ENCODE results near the gene CAPN7. TPM values are rescaled to one million over a fixed set of nuclear protein-coding genes. Genes with fewer than 3 reads are reported as not detected.

CAPN7 gene
- polyA plus RNA-seq, 3 donors from 2014 or later: 4.1 to 25.7 (median 19.4) TPM

DNA sequence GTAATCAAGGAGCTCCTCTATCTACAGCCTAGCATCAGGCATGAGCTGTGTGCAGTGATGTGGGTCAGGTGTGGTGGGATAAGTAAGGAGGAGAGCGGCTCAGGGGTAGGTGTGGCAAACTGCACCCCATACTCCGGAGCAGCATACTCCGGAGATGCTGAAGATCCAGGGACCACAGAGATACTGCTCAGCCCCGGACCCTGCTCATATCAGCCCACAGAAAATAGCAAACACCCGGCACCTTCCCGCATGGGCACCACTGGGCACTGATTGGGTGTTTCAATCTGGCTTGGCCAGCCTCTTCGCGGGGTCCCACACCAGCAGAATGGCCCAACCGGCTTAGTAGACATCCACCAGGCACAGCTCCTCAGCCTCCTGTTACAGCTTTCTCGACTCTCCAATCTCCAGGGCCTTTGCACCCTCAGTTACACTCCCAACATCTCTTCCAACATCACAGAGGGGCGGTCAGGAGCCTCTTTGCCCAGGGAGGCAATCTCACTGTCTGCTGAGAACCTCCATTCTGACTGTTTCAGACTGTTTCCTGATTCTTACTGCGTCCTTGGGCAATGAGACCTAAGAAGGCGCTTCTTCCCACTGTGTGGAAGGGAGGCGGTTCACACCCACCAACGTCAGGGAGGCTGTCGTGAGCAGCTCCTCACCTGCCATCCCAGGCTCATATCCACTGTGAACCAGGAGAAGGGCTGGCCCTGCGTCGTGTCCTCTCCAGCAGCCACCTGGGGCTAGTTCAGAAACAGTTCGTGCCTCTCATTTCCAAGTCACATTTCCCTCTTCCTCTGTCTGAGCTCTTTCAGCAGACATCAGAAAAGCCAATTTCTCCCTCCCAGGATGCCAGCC is 59.8 kb downstream of the CAPN7 start:
- Mint-ChIP-seq H3K4me1 (peaks cover 90 to 91% of the 10 kb centered on the region in 2 donors), H3K36me3 (peaks cover 0 to 19% (median 4%) of the 10 kb centered on the region in 3 donors), H3K9me3 (no peaks in the 10 kb centered on the region), H3K4me3 (peak overlapping the region; percentile 38 to 74 (median 63)), H3K27me3 (ENCODE audit: low read depth in 3 of 3) (peaks cover 2 to 8% (median 5%) of the 10 kb centered on the region in 3 donors), H3K27ac (peak overlapping the region; percentile 69 to 90 (median 78))
- DNase-seq: no peak

DNA sequence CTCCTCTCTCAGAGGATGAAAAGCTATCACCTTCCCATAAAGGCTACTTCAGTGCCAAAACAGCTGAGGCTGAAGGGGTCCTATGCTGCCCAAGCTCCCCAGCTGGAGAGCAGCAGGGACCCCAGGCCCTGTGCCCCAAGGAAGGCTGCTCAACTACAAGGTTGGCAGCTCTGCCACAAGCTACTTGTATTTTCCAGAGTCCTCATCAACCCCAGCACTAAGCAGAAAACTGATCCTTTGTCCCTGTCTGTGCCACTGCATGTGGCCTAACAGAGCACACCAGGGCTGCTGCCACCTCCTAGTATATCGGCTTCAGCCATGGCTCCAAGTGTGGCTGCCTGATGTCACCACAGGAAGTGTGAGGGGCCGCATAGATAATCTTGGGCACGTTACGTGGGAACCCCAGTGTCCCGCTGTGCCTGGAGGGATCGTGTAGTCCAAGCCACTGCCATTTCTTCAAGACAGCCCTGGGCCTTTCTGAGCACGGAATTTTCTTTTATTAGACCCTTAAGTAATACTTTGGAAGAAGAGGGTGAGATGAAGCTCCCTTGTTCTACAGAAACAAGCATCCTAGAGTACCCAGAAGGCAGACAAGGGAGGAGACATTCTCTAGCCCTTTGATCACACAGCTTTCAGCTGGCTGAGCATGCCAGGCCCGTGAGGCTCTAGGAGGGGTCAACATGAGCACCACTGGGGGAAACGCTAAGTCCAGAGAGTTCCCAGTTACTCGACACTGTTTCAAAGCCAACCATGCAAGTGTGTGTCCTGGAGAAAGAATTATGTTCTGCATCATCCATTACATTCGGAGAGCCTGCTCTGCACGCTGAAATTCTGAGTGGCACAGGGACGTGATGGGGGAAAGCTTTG is 60.7 kb downstream of the CAPN7 start:
- H3K27me3 Mint-ChIP-seq (ENCODE audit: low read depth in 3 of 3): peaks cover 4 to 10% (median 7%) of the 10 kb centered on the region in 3 donors
- H3K4me1 Mint-ChIP-seq: peaks cover 88 to 89% of the 10 kb centered on the region in 2 donors
- H3K4me3 Mint-ChIP-seq: peak overlapping the region in 2 of 5 donors; percentile 63 to 74
- peaks cover 3 to 11% (median 4%) of the 10 kb centered on the region in 3 donors for H3K36me3 Mint-ChIP-seq
- DNase-seq: no peak
- H3K27ac Mint-ChIP-seq: peak overlapping the region; percentile 67 to 90 (median 73)
- no peaks in the 10 kb centered on the region for H3K9me3 Mint-ChIP-seq

DNA sequence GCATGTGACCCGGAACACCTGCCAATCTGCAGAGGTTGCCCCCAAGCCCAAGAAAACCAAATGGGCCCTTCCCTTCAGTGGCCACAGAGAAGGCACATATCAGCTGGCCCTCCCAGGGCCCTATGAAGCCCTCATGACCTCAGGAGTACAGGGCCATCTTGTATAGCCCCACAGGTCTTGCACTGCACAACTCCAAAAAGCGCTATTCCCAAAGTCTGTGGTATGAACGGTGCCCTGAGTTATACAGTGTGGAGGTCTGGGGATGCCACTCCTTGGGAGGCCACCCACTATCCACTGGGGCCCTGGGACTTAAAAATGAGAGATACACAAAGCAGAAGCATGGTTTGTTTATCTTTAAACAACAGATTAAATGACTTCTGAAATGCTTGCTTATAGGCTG is 61.5 kb downstream of the CAPN7 start:
- peaks cover 93% of the 10 kb centered on the region in 2 donors for H3K4me1 Mint-ChIP-seq
- no peaks in the 10 kb centered on the region for H3K9me3 Mint-ChIP-seq
- peak overlapping the region in 4 of 6 donors; percentile 65 to 92 (median 70) for H3K27ac Mint-ChIP-seq
- H3K4me3 Mint-ChIP-seq: peak overlapping the region in 2 of 5 donors; percentile 46 to 47
- H3K27me3 Mint-ChIP-seq (ENCODE audit: low read depth in 3 of 3): peaks cover 5 to 13% (median 8%) of the 10 kb centered on the region in 3 donors
- H3K36me3 Mint-ChIP-seq: peaks cover 4 to 10% (median 4%) of the 10 kb centered on the region in 3 donors
- no peak for DNase-seq

GRCh38 chr3:15268033-15268631 is 62.1 kb downstream of the CAPN7 start:
- Mint-ChIP-seq H3K4me1 (peaks cover 94 to 95% of the 10 kb centered on the region in 2 donors), H3K27me3 (ENCODE audit: low read depth in 3 of 3) (peaks cover 5 to 13% (median 8%) of the 10 kb centered on the region in 3 donors), H3K4me3 (peak overlapping the region in 4 of 5 donors; percentile 33 to 47 (median 42)), H3K9me3 (no peaks in the 10 kb centered on the region), H3K36me3 (peaks cover 4 to 10% (median 4%) of the 10 kb centered on the region in 3 donors), H3K27ac (peak overlapping the region; percentile 51 to 92 (median 67))
- DNase-seq: peak; percentile 77 to 81 (median 80)

- Mint-ChIP-seq H3K4me3 (peak overlapping the region; percentile 73 to 85 (median 77)), H3K36me3 (peaks cover 4 to 10% (median 4%) of the 10 kb centered on the region in 3 donors), H3K27me3 (ENCODE audit: low read depth in 3 of 3) (peaks cover 5 to 13% (median 8%) of the 10 kb centered on the region in 3 donors)
Measured at GRCh38 chr3:15269091-15269989, 63.3 kb downstream of the CAPN7 start.

DNA sequence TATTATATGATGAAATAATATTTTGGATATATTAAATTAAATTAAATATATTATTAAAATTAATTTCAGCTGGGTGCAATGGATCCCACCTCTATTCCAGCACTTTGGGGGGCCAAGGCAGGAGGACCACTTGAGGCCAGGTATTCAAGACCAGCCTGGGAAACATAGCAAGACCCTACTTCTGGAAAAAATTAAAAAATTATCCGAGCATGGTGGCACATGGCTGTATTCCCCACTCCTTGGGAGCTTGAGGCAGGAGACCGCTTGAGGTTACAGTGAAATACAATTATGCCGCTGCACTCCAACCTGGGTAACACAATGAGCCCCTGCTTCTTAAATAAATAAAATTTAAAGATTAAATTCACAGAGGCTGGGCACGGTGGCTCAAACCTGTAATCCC is 65.0 kb downstream of the CAPN7 start:
- peak overlapping the region in 1 of 5 donors; percentile 67 for H3K4me3 Mint-ChIP-seq
- peaks cover 4 to 8% (median 4%) of the 10 kb centered on the region in 3 donors for H3K36me3 Mint-ChIP-seq
- no peak for DNase-seq

More at GRCh38 chr3:15269091-15269989, 63.3 kb downstream of the CAPN7 start:
- peak overlapping the region; percentile 80 to 97 (median 92) for H3K27ac Mint-ChIP-seq
- peak; percentile 67 to 82 (median 72) for DNase-seq
- no peaks in the 10 kb centered on the region for H3K9me3 Mint-ChIP-seq
- peaks cover 94 to 95% of the 10 kb centered on the region in 2 donors for H3K4me1 Mint-ChIP-seq

DNA sequence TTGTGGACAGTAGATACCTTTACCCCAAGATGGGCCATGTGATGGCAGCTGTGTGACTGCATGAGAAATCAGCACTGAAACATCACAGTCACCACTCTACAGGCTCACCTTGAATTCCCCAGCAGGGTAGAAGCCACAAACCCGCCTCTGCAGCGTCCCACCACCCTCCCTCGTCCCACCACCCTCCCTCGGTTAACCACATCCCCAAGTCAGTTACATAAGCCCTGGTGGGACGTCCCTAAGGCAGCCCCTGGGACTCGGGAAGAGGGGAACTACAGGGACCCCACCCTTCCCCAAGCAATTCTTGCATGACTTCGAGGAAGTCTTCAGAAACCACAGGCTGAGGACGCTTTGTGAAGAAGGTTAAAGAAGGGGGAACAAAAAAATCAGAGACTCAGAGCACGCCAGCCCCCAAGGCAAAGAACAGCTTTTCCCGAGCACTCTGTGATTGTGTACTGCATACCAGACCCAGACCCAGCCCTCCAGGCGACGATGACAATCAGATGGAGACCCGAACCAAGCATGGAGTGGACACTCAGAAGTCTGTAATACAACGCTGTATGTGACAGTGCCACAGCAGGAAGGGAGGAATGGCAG is 65.8 kb downstream of the CAPN7 start:
- peak overlapping the region; percentile 92 to 97 (median 94) for H3K27ac Mint-ChIP-seq
- no peaks in the 10 kb centered on the region for H3K9me3 Mint-ChIP-seq
- H3K36me3 Mint-ChIP-seq: peaks cover 4 to 7% (median 4%) of the 10 kb centered on the region in 3 donors
- peaks cover 93 to 95% of the 10 kb centered on the region in 2 donors for H3K4me1 Mint-ChIP-seq
- DNase-seq: peak; percentile 73 to 77 (median 75)
- H3K27me3 Mint-ChIP-seq (ENCODE audit: low read depth in 3 of 3): peaks cover 8 to 12% (median 8%) of the 10 kb centered on the region in 3 donors
- peak overlapping the region; percentile 67 to 85 (median 79) for H3K4me3 Mint-ChIP-seq

More for the DNA sequence above, 65.0 kb downstream of the CAPN7 start:
- Mint-ChIP-seq H3K27me3 (ENCODE audit: low read depth in 3 of 3) (peaks cover 8 to 13% (median 8%) of the 10 kb centered on the region in 3 donors), H3K9me3 (no peaks in the 10 kb centered on the region), H3K4me1 (peaks cover 93 to 95% of the 10 kb centered on the region in 2 donors), H3K27ac (peak overlapping the region in 3 of 6 donors; percentile 93 to 94 (median 93))

- peaks cover 93 to 95% of the 10 kb centered on the region in 2 donors for H3K4me1 Mint-ChIP-seq
- peaks cover 4 to 7% (median 4%) of the 10 kb centered on the region in 3 donors for H3K36me3 Mint-ChIP-seq
- H3K4me3 Mint-ChIP-seq: peak overlapping the region; percentile 67 to 85 (median 79)
- H3K27ac Mint-ChIP-seq: peak overlapping the region; percentile 92 to 97 (median 94)
- DNase-seq: no peak
- peaks cover 7 to 12% (median 8%) of the 10 kb centered on the region in 3 donors for H3K27me3 Mint-ChIP-seq (ENCODE audit: low read depth in 3 of 3)
- H3K9me3 Mint-ChIP-seq: no peaks in the 10 kb centered on the region
Measured at GRCh38 chr3:15272426-15273196, 66.6 kb downstream of the CAPN7 start.

DNA sequence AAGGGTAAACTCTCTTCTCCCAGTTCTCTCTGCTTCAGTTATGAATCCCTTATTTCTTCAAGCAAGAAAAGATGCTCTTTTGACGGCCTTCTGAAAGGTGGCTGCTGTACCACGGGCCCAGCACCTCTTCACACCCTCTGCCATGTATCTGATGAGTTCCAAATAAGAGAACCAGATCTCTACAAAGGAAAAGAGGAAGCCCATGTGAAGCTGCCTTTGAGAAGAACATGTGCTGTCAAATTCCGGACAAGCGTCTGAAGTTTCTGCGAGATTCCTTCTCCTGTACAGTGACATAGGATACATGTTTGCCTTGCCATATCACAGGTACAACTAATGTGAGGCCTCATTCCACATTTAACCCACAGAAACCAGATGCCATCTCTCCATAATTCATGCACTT is 67.2 kb downstream of the CAPN7 start:
- Mint-ChIP-seq H3K27me3 (ENCODE audit: low read depth in 3 of 3) (peaks cover 6 to 12% (median 7%) of the 10 kb centered on the region in 3 donors), H3K4me1 (peaks cover 93 to 95% of the 10 kb centered on the region in 2 donors), H3K36me3 (peaks cover 0 to 7% (median 4%) of the 10 kb centered on the region in 3 donors), H3K27ac (peak overlapping the region; percentile 92 to 97 (median 94)), H3K4me3 (peak overlapping the region; percentile 22 to 70 (median 29)), H3K9me3 (no peaks in the 10 kb centered on the region)
- DNase-seq: no peak

GRCh38 chr3:15276028-15276724 is 70.1 kb downstream of the CAPN7 start:
- no peaks in the 10 kb centered on the region for H3K9me3 Mint-ChIP-seq
- DNase-seq: no peak
- peaks cover 4 to 7% (median 5%) of the 10 kb centered on the region in 3 donors for H3K27me3 Mint-ChIP-seq (ENCODE audit: low read depth in 3 of 3)

More at GRCh38 chr3:15276028-15276724, 70.1 kb downstream of the CAPN7 start:
- peak overlapping the region; percentile 83 to 97 (median 94) for H3K27ac Mint-ChIP-seq
- peaks cover 0 to 6% (median 4%) of the 10 kb centered on the region in 3 donors for H3K36me3 Mint-ChIP-seq
- peaks cover 98 to 100% of the 10 kb centered on the region in 2 donors for H3K4me1 Mint-ChIP-seq
- H3K4me3 Mint-ChIP-seq: peak overlapping the region; percentile 43 to 83 (median 54)
